ENCODE results near the gene CUX1.
"Not testable (repeated sequence)": the region's sequence is repeated elsewhere in the genome, so short reads cannot be mapped to it uniquely, and the experiment has no call there.

CUX1 gene

DNA sequence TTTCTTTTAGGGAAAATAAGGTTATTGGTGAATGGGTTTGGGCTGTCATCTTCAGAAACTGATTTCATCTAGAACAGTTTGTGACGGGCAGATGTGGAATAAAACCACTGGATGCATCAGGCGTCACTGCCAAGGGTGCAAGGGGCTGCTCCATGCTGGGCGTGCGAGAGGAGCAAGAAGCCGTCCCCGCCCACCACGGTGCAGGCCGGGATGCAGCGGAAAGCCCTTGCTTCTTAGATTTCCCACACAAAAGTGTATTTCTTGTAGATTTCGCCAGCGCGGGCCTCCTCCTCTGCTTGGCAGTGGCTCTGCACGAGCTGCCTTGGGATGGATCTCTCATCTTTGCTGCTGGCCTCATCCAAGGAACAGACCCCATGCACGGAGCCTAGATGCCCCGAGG, 189.3 kb downstream of the CUX1 start:
- Histone ChIP-seq H3K4me3 (ENCODE audit: low read length) (no peak overlapping the region), H3K9me3 (replicated peaks; ENCODE audit: insufficient read depth, low read length) (no peaks in the 10 kb centered on the region), H2AFZ (ENCODE audit: low read length) (no peak overlapping the region), H3F3A (ENCODE audit: insufficient read depth, low read length) (no peaks in the 10 kb centered on the region), H3K36me3 (replicated peaks; ENCODE audit: insufficient read depth, low read length) (no peaks in the 10 kb centered on the region), H3K4me2 (ENCODE audit: low read depth, low read length) (no peak overlapping the region), H3K27ac (ENCODE audit: low read length) (no peak overlapping the region), H3K4me1 (ENCODE audit: low read length) (no peaks in the 10 kb centered on the region), H3K9ac (ENCODE audit: low read length) (no peak overlapping the region), H3K27me3 (replicated peaks; ENCODE audit: insufficient read depth, low read length) (no peaks in the 10 kb centered on the region), H4K20me1 (ENCODE audit: insufficient read depth, low read length) (no peaks in the 10 kb centered on the region), H3K9me2 (replicated peaks; ENCODE audit: insufficient read depth, low read length) (no peaks in the 10 kb centered on the region), H3K79me2 (ENCODE audit: low read length) (peaks cover 33% of the 10 kb centered on the region)
- DNase-seq = no peak
- TF ChIP-seq EZH2phosphoT487 (IDR thresholded peaks at IDR 0.05; ENCODE audit: low read length) = no peak
- TF ChIP-seq, protein P1, sequence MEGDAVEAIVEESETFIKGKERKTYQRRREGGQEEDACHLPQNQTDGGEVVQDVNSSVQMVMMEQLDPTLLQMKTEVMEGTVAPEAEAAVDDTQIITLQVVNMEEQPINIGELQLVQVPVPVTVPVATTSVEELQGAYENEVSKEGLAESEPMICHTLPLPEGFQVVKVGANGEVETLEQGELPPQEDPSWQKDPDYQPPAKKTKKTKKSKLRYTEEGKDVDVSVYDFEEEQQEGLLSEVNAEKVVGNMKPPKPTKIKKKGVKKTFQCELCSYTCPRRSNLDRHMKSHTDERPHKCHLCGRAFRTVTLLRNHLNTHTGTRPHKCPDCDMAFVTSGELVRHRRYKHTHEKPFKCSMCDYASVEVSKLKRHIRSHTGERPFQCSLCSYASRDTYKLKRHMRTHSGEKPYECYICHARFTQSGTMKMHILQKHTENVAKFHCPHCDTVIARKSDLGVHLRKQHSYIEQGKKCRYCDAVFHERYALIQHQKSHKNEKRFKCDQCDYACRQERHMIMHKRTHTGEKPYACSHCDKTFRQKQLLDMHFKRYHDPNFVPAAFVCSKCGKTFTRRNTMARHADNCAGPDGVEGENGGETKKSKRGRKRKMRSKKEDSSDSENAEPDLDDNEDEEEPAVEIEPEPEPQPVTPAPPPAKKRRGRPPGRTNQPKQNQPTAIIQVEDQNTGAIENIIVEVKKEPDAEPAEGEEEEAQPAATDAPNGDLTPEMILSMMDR (IDR thresholded peaks at IDR 0.05; ENCODE audit: low read length) = no peak
- TF ChIP-seq EZH2 (optimal IDR thresholded peaks at IDR 0.05; ENCODE audit: low read depth, low read length) = no peak

DNA sequence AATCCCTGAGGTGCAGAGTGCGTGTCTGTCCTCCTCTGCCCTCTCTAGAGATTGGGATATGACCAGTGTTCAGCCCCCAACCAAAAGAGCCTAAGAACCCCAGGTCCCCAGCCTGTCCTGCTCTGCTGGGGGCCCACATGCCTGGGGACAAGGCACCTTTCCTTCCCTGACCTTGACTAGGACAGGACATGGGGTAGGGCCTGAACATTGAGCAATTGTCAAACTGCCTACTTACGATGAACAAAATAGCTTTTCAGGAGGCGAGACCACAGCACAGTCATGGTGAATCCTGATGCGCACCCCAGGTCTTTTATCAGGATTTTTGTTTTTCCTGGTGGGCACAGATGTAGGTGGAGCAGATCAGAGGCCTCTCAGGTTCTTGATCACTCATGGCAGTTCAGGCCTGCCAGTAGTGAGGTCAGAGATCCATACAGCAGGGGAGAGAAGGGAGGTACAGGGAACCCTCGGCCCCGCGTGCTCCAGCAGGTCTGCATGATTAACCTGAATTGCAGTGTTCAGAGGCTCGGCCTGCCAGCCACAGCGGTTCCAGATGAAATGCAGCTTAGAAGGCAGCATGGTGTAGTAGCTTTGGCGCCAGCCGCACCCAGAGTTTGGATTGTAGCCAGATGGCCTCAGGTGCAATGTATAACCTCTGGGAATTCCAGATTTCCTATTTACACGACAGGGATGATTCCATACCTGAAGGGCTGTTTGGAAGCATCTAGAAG, 191.3 kb downstream of the CUX1 start:
- H3K4me2 ChIP-seq (ENCODE audit: low read depth, low read length) = no peak overlapping the region
- no peaks in the 10 kb centered on the region for H3K36me3 ChIP-seq (replicated peaks; ENCODE audit: insufficient read depth, low read length)
- H3K79me2 ChIP-seq (ENCODE audit: low read length) = peaks cover 33% of the 10 kb centered on the region
- no peaks in the 10 kb centered on the region for H3K9me2 ChIP-seq (replicated peaks; ENCODE audit: insufficient read depth, low read length)
- TF ChIP-seq, protein P1 (IDR thresholded peaks at IDR 0.05; ENCODE audit: low read length) = no peak
- TF ChIP-seq EZH2 (optimal IDR thresholded peaks at IDR 0.05; ENCODE audit: low read depth, low read length) (no peak), EZH2phosphoT487 (IDR thresholded peaks at IDR 0.05; ENCODE audit: low read length) (no peak)
- H3K4me3 ChIP-seq (ENCODE audit: low read length) = no peak overlapping the region
- no peak for DNase-seq
- no peak overlapping the region for H3K9ac ChIP-seq (ENCODE audit: low read length)
- no peak overlapping the region for H3K27ac ChIP-seq (ENCODE audit: low read length)
- H2AFZ ChIP-seq (ENCODE audit: low read length) = no peak overlapping the region
- H4K20me1 ChIP-seq (ENCODE audit: insufficient read depth, low read length) = no peaks in the 10 kb centered on the region
- no peaks in the 10 kb centered on the region for H3K9me3 ChIP-seq (replicated peaks; ENCODE audit: insufficient read depth, low read length)
- no peaks in the 10 kb centered on the region for H3K27me3 ChIP-seq (replicated peaks; ENCODE audit: insufficient read depth, low read length)
- no peaks in the 10 kb centered on the region for H3F3A ChIP-seq (ENCODE audit: insufficient read depth, low read length)
- no peaks in the 10 kb centered on the region for H3K4me1 ChIP-seq (ENCODE audit: low read length)

DNA sequence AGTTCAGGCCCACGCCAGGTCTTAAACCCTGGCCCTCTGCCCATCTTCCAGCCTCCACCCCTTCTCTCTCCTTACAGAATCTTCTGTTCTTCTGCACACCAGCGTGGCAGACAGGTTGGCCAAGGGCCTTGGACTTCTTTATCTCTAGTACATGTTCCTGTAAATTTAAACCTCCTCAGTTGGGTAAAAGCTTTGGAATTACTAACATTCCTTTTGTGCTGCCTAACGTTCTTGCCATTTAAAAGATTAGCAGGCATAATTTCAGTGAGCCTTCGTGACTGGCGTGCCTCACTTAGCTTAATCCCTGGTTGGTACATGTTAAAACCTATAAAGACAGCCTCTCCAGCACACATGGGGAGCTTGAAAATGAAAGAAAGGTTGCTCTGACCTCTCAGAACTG, 192.2 kb downstream of the CUX1 start:
- Histone ChIP-seq H3F3A (ENCODE audit: insufficient read depth, low read length) (no peaks in the 10 kb centered on the region), H3K27ac (ENCODE audit: low read length) (no peak overlapping the region), H4K20me1 (ENCODE audit: insufficient read depth, low read length) (no peaks in the 10 kb centered on the region), H3K9me3 (replicated peaks; ENCODE audit: insufficient read depth, low read length) (no peaks in the 10 kb centered on the region), H3K9ac (ENCODE audit: low read length) (no peak overlapping the region), H3K9me2 (replicated peaks; ENCODE audit: insufficient read depth, low read length) (no peaks in the 10 kb centered on the region), H3K36me3 (replicated peaks; ENCODE audit: insufficient read depth, low read length) (no peaks in the 10 kb centered on the region), H2AFZ (ENCODE audit: low read length) (no peak overlapping the region), H3K4me2 (ENCODE audit: low read depth, low read length) (no peak overlapping the region), H3K27me3 (replicated peaks; ENCODE audit: insufficient read depth, low read length) (no peaks in the 10 kb centered on the region), H3K4me1 (ENCODE audit: low read length) (no peaks in the 10 kb centered on the region), H3K79me2 (ENCODE audit: low read length) (peaks cover 29% of the 10 kb centered on the region), H3K4me3 (ENCODE audit: low read length) (no peak overlapping the region)
- TF ChIP-seq, protein P1 (IDR thresholded peaks at IDR 0.05; ENCODE audit: low read length) = no peak
- no peak for TF ChIP-seq EZH2 (optimal IDR thresholded peaks at IDR 0.05; ENCODE audit: low read depth, low read length)
- no peak for TF ChIP-seq EZH2phosphoT487 (IDR thresholded peaks at IDR 0.05; ENCODE audit: low read length)
- DNase-seq = no peak

DNA sequence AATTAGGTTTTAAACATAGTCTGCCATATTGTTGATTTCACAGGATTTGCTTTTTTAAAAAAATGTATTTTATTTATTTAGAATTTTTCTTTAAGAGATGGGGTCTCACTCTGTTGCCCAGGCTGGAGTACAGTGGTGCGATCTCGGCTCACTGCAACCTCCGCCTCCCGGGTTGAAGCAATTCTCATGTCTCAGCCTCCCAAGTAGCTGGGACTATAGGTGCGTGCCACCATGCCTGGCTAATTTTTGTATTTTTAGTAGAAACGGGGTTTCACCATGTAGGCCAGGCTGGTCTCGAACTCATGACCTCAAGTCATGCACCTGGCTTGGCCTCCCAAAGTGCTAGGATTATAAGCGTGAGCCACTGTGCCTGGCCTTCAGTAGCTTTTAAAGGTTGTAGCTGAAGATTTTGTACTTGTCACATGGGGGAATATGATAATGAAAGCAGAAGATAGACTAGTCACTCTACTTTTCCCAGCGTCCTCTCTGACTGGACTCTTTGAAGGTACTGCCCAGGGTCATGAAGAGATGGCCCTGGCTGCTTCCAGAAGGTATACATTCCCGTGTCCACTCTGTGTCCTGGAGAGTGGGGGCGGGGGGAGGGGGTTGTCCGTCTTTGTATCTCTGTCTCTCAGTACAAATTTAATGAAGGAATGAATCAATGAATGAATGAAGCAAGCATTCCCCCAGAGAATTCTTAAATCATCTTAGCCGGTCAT, 194.8 kb downstream of the CUX1 start:
- not testable (repeated sequence) for H3K4me3 ChIP-seq (ENCODE audit: low read length); H3K36me3 ChIP-seq (replicated peaks; ENCODE audit: insufficient read depth, low read length); H3F3A ChIP-seq (ENCODE audit: insufficient read depth, low read length); H3K9me3 ChIP-seq (replicated peaks; ENCODE audit: insufficient read depth, low read length); H3K4me2 ChIP-seq (ENCODE audit: low read depth, low read length); H2AFZ ChIP-seq (ENCODE audit: low read length); H3K9me2 ChIP-seq (replicated peaks; ENCODE audit: insufficient read depth, low read length); DNase-seq; H3K27ac ChIP-seq (ENCODE audit: low read length); H3K27me3 ChIP-seq (replicated peaks; ENCODE audit: insufficient read depth, low read length); H4K20me1 ChIP-seq (ENCODE audit: insufficient read depth, low read length); H3K9ac ChIP-seq (ENCODE audit: low read length); H3K4me1 ChIP-seq (ENCODE audit: low read length)
- H3K79me2 ChIP-seq (ENCODE audit: low read length) = peaks cover 38% of the 10 kb centered on the region

Measured in MM.1S (cell line).